GM23248 (cell line): ENCODE results near the gene WASF3. TPM values are rescaled to one million over a fixed set of nuclear protein-coding genes. Genes with fewer than 3 reads are reported as not detected.
A peak's percentile ranks its signal among the peaks of the same experiment; 100 is the strongest.

Source experiments
- DNase-seq: peaks from one replicate; pipeline ENCODE4 v3.0.0-alpha.2; 2015
- H2AFZ ChIP-seq: fragments of 200-600 bp; sonication (generic); 2 replicates; pipeline ENCODE4 v1.6.1; 2016; ENCODE audit warnings: antibody characterized with exemption
- H3F3A ChIP-seq: fragments of 200-600 bp; sonication (generic); 2 replicates; pipeline ENCODE4 v1.6.1; 2016; ENCODE audit warnings: mild to moderate bottlenecking, antibody characterized with exemption, mixed run types; ENCODE audit not compliant: insufficient read depth
- H3K27ac ChIP-seq: fragments of 200-600 bp; sonication (generic); 2 replicates; pipeline ENCODE4 v1.5.1; 2016; ENCODE audit warnings: mild to moderate bottlenecking
- H3K27me3 ChIP-seq: fragments of 200-600 bp; sonication (generic); replicated peaks from 2 replicates; pipeline ENCODE4 v1.6.1; 2016; ENCODE audit warnings: mild to moderate bottlenecking; ENCODE audit not compliant: insufficient read depth
- H3K36me3 ChIP-seq: fragments of 200-600 bp; sonication (generic); 2 replicates; pipeline ENCODE4 v1.6.1; 2016; ENCODE audit warnings: low read depth, mild to moderate bottlenecking
- H3K4me1 ChIP-seq: fragments of 200-600 bp; sonication (generic); 2 replicates; pipeline ENCODE4 v1.6.1; 2016; ENCODE audit warnings: mild to moderate bottlenecking; ENCODE audit not compliant: insufficient read depth
- H3K4me2 ChIP-seq: fragments of 200-600 bp; sonication (generic); one replicate; pipeline ENCODE4 v1.6.1; 2016; ENCODE audit warnings: mild to moderate bottlenecking; ENCODE audit not compliant: unreplicated experiment
- H3K4me3 ChIP-seq: fragments of 200-600 bp; sonication (generic); 2 replicates; pipeline ENCODE4 v1.5.1; 2016; ENCODE audit warnings: mild to moderate bottlenecking
- H3K79me2 ChIP-seq: fragments of 200-600 bp; sonication (generic); 2 replicates; pipeline ENCODE4 v1.6.1; 2016; ENCODE audit warnings: mild to moderate bottlenecking; ENCODE audit not compliant: insufficient read depth
- H3K9ac ChIP-seq: fragments of 200-600 bp; sonication (generic); 2 replicates; pipeline ENCODE4 v1.6.1; 2016; ENCODE audit warnings: mild to moderate bottlenecking
- H3K9me2 ChIP-seq: fragments of 200-600 bp; sonication (generic); 2 replicates; pipeline ENCODE4 v1.6.1; 2016; ENCODE audit warnings: mixed run types, mild to moderate bottlenecking, moderate library complexity; ENCODE audit not compliant: insufficient read depth
- H3K9me3 ChIP-seq: fragments of 200-600 bp; sonication (generic); one replicate; pipeline ENCODE4 v1.6.1; 2017; ENCODE audit warnings: low read depth
- H4K20me1 ChIP-seq: fragments of 200-600 bp; sonication (generic); 2 replicates; pipeline ENCODE4 v1.6.0; 2016; ENCODE audit not compliant: insufficient read depth
- EZH2 ChIP-seq: fragments of 200-600 bp; sonication (generic); IDR thresholded peaks from 2 replicates; pipeline ENCODE4 v1.6.1; 2018; ENCODE audit warnings: antibody characterized with exemption, mild to moderate bottlenecking; ENCODE audit not compliant: insufficient read depth, poor library complexity, severe bottlenecking
- EZH2phosphoT487 ChIP-seq: fragments of 200-600 bp; sonication (generic); IDR thresholded peaks from 2 replicates; pipeline ENCODE4 v1.6.1; 2018; ENCODE audit warnings: antibody characterized with exemption, moderate library complexity, mild to moderate bottlenecking, low read depth; ENCODE audit not compliant: insufficient read depth
- WGBS, 2 experiments: methylation state at CpG; one replicate each; pipeline ENCODE4 v1.1.6; 2015 to 2017; ENCODE audit warnings: low lambda C conversion rate in 2 of 2, low coverage in 1 of 2; ENCODE audit errors: missing lambda C conversion rate in 2 of 2; 5-methylcytosine and 5-hydroxymethylcytosine counted together
- in situ Hi-C: fragments of 300-500 bp; cut with MboI; formaldehyde crosslinking; loops from 2 replicates; pipeline ENCODE4 v1.15.0; 2020
- polyA plus RNA-seq: library from polyadenylated mRNA; unstranded; fragments of >200 nt; fragmentation: Nextera tagmentation; extraction: Ambion mirVana; gene quantifications from 2 replicates; pipeline ENCODE4 v1.2.1, GENCODE V29; 2016
- total RNA-seq: library from RNA; depleted of rRNA; stranded (reverse); fragments of >200 nt; shearing (Covaris generic); gene quantifications from 2 replicates; pipeline ENCODE4 v1.2.3, GENCODE V29; 2014

WASF3 gene
- total and polyA plus RNA-seq, 2 experiments from 2014 or later: 14.7 to 19.9 TPM

DNA sequence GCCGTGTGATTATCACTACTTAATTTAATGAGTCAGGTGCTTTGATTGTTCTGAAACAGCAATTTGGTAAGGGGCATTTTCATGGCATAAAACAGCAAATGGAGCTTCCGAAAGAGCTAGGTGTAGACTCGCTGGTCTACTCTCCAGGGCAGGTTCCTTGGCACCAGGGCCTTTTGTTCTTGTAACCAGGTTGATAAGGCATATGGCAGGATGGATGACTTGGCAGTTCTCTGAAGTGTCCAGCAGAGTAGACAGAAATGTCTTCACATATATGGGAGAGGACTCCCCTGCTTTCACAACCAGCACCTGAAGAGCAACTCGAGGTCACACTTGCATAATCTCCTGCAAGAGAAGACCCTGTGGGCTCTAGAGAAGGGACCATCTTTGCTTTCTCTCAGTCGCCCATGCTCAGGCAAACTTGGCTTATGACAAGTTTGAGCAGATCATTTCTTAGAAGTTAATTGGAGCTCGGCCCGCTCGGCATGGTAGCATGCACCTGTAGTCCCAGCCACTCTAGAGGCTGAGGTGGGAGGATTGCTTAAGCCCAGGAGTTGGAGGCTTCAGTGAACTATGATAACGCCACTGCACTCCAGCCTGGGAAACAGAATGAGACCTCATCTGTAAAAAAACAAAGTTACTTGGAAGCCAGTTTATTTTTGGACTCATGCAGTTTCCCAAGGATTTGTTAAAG, 23.3 kb upstream of the WASF3 start:
- H3K4me1 ChIP-seq: no peaks in the 10 kb centered on the region
- H3K79me2 ChIP-seq: no peaks in the 10 kb centered on the region
- H3K4me3 ChIP-seq: no peak overlapping the region
- H3K9me3 ChIP-seq: no peaks in the 10 kb centered on the region
- H3K9ac ChIP-seq: no peak overlapping the region
- TF ChIP-seq EZH2phosphoT487: no peak
- TF ChIP-seq EZH2: no peak
- no peak for DNase-seq
- H3K4me2 ChIP-seq: no peak overlapping the region
- H3K27ac ChIP-seq: no peak overlapping the region
- no peaks in the 10 kb centered on the region for H3K9me2 ChIP-seq
- in situ Hi-C loops: no loop called here
- WGBS, 2 experiments: 70 to 74% methylated on average over 9 of the region's 9 CpGs
- H4K20me1 ChIP-seq: no peaks in the 10 kb centered on the region
- H3K36me3 ChIP-seq: no peaks in the 10 kb centered on the region
- no peaks in the 10 kb centered on the region for H3F3A ChIP-seq
- peaks cover 15% of the 10 kb centered on the region for H3K27me3 ChIP-seq
- H2AFZ ChIP-seq: no peak overlapping the region

DNA sequence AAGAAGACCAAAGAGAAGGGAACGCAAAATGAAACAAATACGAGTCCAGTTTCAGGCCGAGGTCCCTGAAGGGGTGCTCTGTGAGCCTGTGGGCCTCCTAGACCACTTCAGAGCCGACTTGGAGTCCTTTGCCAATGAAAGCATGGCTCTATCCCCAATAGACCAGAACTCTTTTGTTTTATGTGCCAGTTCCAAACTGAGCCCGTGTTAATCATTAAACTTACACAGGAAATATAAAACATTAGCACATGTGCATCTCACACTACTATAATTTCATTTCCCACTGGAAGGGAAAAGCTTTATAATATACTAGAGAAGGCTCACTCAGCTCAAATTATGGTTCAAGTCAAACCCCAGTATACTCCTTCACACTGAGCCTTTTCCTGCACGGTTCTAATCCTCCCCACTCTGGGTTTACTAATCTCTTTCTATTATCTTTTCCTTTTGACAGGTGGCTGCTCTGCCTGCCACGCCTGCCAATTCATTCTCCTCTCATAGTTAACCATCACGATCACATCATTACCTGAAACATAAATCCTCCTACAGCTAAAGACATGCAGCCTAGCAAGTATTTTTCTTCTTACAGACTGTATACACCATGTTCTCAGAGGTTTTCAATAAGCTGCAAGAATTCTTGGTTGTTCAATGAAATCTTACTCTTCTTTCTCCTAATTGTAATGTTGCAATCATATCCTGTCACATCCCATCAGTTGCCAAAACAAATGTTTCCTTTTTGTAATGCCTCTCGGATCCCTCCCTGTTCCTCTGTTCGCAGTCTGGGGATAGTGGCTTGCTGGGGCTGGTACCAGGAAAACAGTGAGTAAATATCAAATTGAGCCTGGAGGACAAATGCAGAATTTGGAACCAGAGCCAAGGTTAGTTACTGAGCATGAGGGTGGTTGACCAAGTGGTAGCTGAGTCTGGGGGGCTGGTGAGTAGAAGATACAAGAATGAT, 18.8 kb upstream of the WASF3 start:
- Histone ChIP-seq H3K9me3 (no peaks in the 10 kb centered on the region), H3K36me3 (no peaks in the 10 kb centered on the region), H3K4me3 (no peak overlapping the region), H3K27me3 (peaks cover 20% of the 10 kb centered on the region), H3F3A (no peaks in the 10 kb centered on the region), H3K9me2 (no peaks in the 10 kb centered on the region), H3K79me2 (no peaks in the 10 kb centered on the region), H4K20me1 (no peaks in the 10 kb centered on the region), H3K4me1 (no peaks in the 10 kb centered on the region), H3K4me2 (no peak overlapping the region), H3K9ac (no peak overlapping the region), H3K27ac (no peak overlapping the region), H2AFZ (no peak overlapping the region)
- DNase-seq: peak; percentile 15
- in situ Hi-C loops: no loop called here
- 16 to 18% methylated on average over 10 of the region's 10 CpGs for WGBS, 2 experiments
- TF ChIP-seq EZH2 (no peak), EZH2phosphoT487 (no peak)

DNA sequence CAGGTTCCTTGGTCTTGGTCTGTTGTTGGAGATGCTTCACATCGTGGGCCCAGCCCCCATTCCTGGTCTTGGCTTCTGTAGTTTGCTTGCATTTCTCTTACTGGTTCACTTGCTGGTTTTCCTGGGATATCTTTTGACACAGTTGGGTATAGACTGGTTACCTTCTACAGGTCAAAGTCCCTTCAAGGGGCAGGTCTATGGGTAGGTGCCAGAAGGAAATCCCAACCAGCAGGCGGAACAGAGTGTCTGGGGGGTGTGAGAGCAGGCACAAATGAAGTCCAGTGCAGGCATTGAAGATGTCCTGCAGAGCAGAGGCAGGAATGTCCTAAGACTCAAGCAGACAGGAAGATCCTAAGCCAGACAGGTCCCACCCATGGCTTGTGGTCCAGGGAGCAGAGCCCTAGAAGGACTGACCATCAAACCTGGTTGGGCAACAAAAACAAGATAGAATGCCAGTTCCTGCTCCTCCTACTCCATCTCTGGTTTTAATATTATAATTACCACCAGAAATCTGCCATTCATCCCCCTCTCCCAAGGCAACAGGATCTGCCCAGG, 17.7 kb upstream of the WASF3 start:
- H4K20me1 ChIP-seq: no peaks in the 10 kb centered on the region
- H3K9ac ChIP-seq: no peak overlapping the region
- H2AFZ ChIP-seq: no peak overlapping the region
- no peak overlapping the region for H3K4me3 ChIP-seq
- no peaks in the 10 kb centered on the region for H3F3A ChIP-seq
- in situ Hi-C loops: no loop called here
- H3K9me3 ChIP-seq: no peaks in the 10 kb centered on the region
- H3K4me2 ChIP-seq: no peak overlapping the region
- no peak for DNase-seq
- H3K36me3 ChIP-seq: no peaks in the 10 kb centered on the region
- no peaks in the 10 kb centered on the region for H3K79me2 ChIP-seq
- WGBS, 2 experiments: 32 to 35% methylated on average over 2 of the region's 2 CpGs
- H3K9me2 ChIP-seq: no peaks in the 10 kb centered on the region
- H3K4me1 ChIP-seq: no peaks in the 10 kb centered on the region
- no peak for TF ChIP-seq EZH2
- no peak for TF ChIP-seq EZH2phosphoT487
- peaks cover 23% of the 10 kb centered on the region for H3K27me3 ChIP-seq
- no peak overlapping the region for H3K27ac ChIP-seq

DNA sequence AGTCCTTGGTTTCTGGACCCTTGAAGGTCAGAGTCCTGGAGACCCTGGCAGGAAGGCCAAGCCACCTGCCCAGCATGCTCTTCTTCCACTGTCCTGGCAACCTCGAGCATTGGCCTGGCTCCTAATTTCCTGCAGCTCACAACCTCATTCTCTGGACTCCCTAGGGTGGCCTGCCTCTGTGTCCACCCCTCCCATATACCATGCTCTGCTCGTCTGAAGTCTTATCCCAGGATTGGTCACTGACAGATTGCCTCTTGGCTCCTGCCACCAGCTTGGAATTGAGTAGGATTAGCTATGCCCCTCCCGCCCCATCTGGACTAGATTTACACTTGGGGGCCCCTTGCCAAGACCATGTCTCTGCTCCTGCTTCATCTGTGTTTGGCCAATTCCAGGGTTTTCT, 17.1 kb upstream of the WASF3 start:
- Histone ChIP-seq H4K20me1 (no peaks in the 10 kb centered on the region), H3K9me3 (no peaks in the 10 kb centered on the region), H3K4me2 (no peak overlapping the region), H3K27me3 (peaks cover 23% of the 10 kb centered on the region), H3K4me3 (no peak overlapping the region), H3K9me2 (no peaks in the 10 kb centered on the region), H2AFZ (no peak overlapping the region), H3F3A (no peaks in the 10 kb centered on the region), H3K36me3 (no peaks in the 10 kb centered on the region), H3K79me2 (no peaks in the 10 kb centered on the region), H3K4me1 (no peaks in the 10 kb centered on the region), H3K9ac (no peak overlapping the region), H3K27ac (no peak overlapping the region)
- in situ Hi-C loops: no loop called here
- WGBS, 2 experiments: 10 to 13% methylated on average over 3 of the region's 3 CpGs
- no peak for DNase-seq
- TF ChIP-seq EZH2phosphoT487 (no peak), EZH2 (no peak)
